HG03159 (cell line): ENCODE data around the gene EXOSC7.
"Not testable (repeated sequence)": the region's sequence is repeated elsewhere in the genome, so short reads cannot be mapped to it uniquely, and the experiment has no call there.

Experiments
- ATAC-seq: cut with Tn5 transposase; IDR thresholded peaks from one replicate; pipeline ENCODE4 v1.9.1; 2021; ENCODE audit warnings: mild to moderate bottlenecking, moderate library complexity; ENCODE audit not compliant: unreplicated experiment

Gene EXOSC7

DNA sequence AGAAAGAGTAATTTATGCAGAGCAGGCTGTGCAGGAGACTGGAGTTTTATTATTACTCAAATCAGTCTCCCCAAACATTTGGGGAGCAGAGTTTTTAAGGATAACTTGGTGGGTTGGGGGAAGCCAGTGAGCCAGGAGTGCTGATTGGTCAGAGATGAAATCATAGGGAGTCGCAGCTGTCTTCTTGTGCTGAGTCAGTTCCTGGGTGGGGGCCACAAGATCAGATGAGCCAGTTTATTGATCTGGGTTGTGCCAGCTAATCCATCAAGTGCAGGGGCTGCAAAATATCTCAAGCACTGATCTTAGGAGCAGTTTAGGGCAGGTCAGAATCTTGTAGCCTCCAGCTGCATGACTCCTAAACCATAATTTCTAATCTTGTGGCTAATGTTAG lies 77.8 kb downstream of the EXOSC7 start:
- ATAC-seq, result not testable (repeated sequence)

DNA sequence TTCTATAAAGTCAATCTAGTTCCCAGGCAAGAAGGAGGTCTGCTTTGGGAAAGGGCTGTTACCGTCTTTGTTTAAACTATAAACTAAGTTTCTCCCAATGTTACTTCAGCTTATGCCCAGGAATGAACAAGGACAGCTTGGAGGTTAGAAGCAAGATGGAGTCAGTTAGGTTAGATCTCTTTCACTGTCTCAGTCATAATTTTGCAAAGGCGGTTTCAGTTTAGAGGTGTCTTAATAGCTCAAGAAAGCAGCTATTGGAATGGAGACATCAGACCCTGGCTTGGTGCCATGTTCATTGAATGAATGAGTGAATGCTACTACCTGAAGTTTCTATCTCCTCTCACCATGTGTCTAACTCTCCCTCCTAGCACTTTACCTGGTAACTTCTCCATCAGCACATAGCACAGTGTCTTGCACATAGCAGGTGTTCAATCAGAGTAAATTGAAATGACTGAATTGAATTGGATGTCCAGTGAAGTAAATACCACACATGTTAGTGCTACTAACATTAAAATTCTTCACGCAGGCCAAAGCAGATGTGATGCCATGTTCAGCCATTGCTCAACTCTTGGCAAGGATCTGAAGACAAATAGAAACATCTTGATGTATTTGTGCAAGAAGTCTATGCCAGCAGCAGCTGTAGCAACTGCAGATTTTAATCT lies 78.3 kb downstream of the EXOSC7 start:
- ATAC-seq, result no peak

DNA sequence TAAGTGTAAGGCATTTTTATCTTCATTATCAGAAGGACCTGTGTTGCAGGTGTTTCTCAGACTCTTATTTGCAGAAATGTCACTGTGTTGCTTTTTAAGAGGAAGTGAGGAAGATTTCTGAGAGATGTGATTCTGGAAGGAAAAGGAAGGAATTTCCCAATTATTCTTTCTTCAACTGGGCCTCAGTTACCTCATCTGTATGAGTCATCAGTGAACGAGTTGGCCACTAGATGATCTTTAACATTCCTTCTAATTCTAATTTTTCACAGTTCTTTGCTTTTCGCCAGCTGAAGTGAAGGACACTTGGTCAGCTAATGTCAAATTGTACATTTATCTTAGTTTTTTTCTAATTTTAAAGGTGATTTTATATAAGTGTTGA lies 79.0 kb downstream of the EXOSC7 start:
- no peak for ATAC-seq

DNA sequence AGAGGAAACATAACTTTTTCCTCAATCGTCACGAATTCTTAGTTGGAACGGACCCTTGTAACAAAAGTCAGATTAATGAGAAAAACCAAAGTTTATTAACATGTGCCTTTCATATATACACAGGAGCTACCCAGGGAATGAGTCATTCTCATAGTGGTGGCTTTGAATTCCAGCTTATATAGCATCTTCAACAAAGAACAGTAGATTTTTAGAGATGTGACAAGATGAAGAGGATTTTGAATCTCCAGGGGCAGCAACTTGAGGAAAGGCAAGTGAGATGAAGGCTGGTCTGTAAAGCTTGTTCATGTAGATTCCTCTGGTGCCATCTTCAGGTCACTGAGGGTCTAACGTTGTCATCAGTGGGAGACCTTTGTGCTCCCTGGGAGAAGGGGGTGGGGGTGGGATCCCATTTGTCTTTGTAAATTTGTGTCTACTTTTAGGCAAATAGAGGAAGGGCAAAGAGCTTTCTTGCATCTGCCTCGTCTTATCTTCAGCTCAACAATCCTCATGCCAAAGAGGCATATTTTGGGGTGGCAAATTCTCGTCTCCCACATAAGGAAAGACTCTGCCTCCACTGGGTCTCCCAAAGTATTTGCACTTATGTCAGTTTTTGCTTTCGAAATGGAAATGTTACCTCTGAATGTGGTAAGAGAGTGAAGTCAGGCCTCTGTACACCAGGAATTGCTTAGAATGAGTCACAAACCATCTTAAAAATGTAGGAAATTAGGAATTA lies 79.5 kb downstream of the EXOSC7 start:
- ATAC-seq, result no peak

DNA sequence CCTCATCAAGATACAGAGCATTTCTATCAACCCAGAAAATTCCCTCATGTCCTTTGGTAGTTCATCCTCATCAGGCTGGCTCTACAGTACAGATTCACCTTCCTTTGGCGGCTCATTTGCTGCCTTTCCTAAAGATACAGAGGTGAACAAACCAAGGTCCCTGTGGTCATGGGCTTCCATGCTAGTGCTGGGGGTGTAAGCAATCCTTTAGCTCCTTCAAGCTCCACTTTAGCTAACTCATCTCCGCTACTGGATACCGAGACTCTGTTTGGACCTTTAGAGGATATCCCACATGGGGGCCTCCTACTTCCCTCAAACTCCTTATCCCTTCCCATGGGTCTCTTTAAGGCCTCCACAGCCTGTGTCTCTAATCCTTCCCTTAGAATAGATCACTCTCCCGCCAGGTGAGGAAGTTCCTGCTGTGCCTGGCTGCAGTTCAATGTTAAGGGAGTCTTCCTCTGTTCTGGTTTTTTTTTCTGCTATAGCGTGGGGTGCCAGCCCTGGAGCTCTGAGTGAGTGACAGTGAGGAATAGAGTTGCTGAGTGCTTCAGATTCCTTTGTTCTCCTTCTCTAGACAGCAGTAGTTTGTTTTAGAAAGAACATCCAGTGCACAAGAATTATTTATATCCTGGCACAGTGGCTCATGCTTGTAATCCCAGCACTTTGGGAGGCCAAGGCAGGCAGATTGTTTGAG lies 80.7 kb downstream of the EXOSC7 start:
- ATAC-seq, result no peak

DNA sequence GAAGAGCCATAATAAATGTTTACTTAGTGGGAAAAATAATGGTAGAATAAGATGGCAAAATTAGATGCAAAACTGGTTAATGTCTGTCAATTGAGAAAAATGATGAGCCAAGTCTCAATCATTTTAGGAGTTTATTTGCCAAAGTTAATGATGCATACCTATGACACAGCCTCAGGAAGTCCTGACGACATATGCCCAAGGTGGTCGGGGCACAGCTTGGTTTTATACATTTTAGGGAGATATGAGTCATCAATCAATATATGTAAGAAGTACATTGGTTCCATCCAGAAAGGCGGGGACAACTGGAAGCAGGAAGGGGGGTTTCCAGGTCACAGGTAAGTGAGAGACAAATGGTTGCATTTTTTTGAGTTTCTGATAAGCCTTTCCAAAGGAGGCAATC lies 81.5 kb downstream of the EXOSC7 start:
- ATAC-seq, result no peak

DNA sequence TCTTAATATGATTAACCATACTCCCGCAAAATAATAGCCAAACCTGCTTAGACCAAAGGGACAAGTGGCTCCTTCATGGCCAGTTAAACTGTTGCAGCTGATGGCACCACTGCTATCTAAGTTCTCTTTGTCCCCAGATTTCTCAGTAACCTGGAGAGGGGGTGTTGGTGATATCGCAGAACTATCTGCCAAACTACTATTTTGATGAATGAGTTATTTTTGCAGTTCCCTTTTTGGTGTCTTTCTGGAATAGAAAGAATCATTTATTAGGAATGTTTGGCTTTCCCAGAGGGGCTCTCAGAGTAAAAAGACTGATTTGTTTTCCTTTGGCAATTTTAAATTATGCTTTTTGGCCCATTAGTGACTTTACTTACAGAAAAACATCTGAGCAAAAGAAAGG lies 83.1 kb downstream of the EXOSC7 start:
- no peak for ATAC-seq

DNA sequence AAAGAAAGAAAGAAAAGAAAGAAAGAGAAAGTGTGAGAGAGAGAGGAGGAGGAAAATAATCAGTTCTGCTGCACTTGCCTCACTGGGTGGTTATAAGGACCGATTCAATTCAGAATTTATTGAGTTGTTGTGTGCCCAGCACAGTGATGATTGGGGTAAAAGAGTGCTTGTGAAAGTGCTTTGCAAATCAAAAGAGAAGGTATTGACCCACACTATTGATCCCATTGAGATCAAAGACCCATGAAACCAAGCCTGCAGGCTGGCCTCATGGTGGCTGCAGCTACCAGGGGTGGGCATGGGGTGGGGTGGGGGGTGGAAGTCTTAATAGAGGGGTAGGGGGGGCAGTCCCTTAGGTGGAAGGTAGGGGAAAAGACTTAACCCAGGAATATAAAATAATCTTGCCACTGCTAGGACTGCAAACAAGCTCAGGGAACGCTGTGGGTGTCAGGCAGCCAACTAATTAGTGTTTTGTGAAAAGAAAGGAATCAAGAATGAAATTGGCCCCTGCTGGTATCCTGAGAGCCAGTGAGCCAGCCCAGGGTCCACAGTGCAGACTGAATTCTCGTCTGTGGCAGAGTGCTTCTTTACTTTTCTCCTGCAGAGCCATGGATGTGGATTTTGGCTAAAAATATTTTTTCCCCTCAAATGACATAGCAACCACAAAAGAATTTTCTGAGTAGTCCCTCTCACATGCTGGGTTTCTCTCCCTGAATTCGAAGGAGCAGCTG lies 84.3 kb downstream of the EXOSC7 start:
- ATAC-seq, result no peak
